Measurements from ENCODE around the gene CD300A.
A peak's percentile ranks its signal among the peaks of the same experiment; 100 is the strongest.

CD300A gene

GRCh38 chr17:74432424-74432690 is 34.1 kb upstream of the CD300A start:
- DNase-seq (ENCODE audit: insufficient read length, low spot score) (no peak), FAIRE-seq (no peak)
- no peak for TF ChIP-seq POLR2A (IDR thresholded peaks at IDR 0.05; ENCODE audit: low read depth, low read length)

GRCh38 chr17:74432766-74433391 is 33.6 kb upstream of the CD300A start:
- no peak for TF ChIP-seq POLR2A (IDR thresholded peaks at IDR 0.05; ENCODE audit: low read depth, low read length)
- DNase-seq (ENCODE audit: insufficient read length, low spot score) = no peak
- FAIRE-seq = no peak

DNA sequence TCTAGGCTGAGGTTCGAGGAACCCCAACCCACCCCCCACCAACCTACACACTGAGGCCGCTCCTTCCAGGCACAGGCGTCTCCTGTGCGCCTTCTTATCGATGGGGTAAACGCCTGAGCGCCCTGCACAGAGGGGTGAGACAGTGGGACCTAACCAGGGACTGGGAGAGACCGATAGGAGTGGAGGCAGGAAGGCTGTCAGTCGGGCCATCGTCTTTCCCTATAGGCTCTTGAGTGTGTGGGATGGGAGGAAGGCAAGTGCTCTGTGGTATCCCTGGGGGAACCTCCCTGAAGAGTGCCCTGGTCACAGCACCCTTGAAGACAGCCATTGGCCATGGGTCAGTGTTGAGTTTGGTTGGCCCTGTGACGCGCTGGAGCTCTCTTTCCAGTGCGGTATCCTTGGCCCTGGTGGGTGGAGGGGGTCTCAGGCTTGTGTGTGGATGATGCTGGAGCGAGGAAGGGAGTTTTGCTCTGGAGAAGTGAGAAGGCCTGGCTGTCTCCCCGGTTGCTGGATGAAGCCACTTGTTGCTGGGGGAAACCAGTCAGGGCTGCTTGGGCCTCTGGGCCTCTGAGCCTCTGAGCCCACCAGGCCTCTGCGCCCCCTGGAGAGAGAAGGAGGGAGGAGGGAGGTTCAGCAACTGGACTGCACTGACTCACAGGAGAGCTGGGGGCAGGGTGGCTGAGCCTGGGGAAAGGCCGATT is 32.9 kb upstream of the CD300A start:
- DNase-seq (ENCODE audit: insufficient read length, low spot score) = no peak
- no peak for TF ChIP-seq POLR2A (IDR thresholded peaks at IDR 0.05; ENCODE audit: low read depth, low read length)
- no peak for FAIRE-seq

DNA sequence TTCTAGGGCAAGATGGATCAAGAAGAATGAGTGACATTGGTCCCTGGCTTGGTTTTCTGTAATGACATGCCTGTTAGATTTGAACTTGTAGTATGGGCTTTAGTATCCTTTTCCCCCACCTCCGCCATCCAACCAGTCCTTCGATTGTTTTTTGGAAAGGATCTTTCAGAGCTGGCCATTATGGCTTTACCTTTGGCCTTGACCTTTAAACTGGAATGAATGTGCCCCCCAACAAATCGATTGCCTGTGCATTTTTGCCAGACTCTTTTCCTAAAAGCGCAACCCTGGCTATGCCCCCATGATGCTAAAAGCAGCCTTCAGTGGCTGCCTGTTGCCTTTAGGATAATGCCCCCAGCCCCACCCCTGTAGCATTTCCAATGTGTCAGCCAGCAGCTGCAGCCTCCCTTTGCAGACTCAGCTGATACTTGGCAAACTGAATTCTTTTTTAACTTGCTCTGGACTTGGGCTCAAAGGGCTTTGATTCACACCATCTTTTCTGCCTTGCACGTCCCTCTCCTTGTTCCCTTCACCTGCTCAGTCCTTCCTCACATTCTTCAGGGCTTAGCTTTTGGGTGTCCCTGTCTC is 30.6 kb upstream of the CD300A start:
- TF ChIP-seq POLR2A (IDR thresholded peaks at IDR 0.05; ENCODE audit: low read depth, low read length) = no peak
- FAIRE-seq (no peak), DNase-seq (ENCODE audit: insufficient read length, low spot score) (no peak)

GRCh38 chr17:74437702-74438101 is 28.7 kb upstream of the CD300A start:
- no peak for FAIRE-seq
- no peak for TF ChIP-seq POLR2A (IDR thresholded peaks at IDR 0.05; ENCODE audit: low read depth, low read length)
- peak; percentile 65 for DNase-seq (ENCODE audit: insufficient read length, low spot score)

GRCh38 chr17:74439691-74440567 is 26.5 kb upstream of the CD300A start:
- no peak for TF ChIP-seq POLR2A (IDR thresholded peaks at IDR 0.05; ENCODE audit: low read depth, low read length)
- DNase-seq (ENCODE audit: insufficient read length, low spot score) (no peak), FAIRE-seq (no peak)

- no peak for FAIRE-seq
- TF ChIP-seq POLR2A (IDR thresholded peaks at IDR 0.05; ENCODE audit: low read depth, low read length) = no peak
- no peak for DNase-seq (ENCODE audit: insufficient read length, low spot score)
Observed at GRCh38 chr17:74441537-74441936, 24.9 kb upstream of the CD300A start.

DNA sequence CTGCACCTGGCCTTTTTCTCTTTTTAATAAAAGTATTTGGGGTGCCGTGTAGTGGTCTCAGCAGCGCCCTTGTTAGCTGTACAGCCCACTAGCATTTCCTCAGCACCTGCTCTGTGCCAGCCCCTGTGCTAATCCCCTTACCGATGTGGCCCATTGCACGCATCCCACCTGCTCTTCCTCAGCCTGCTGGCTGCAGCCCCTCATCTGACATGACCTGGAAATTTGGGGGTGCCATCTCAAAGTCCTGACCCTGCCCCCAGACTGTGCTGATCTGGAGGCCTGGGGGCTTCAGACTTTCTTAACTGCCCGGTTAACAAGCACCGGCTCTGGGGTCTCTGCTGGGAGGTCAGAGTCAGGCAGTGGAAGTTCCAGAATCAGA is 24.2 kb upstream of the CD300A start:
- DNase-seq (ENCODE audit: insufficient read length, low spot score) = no peak
- TF ChIP-seq POLR2A (IDR thresholded peaks at IDR 0.05; ENCODE audit: low read depth, low read length) = no peak
- FAIRE-seq = no peak

- TF ChIP-seq POLR2A (IDR thresholded peaks at IDR 0.05; ENCODE audit: low read depth, low read length) = no peak
- no peak for FAIRE-seq
- DNase-seq (ENCODE audit: insufficient read length, low spot score) = no peak
Observed at GRCh38 chr17:74442670-74443515, 23.5 kb upstream of the CD300A start.

DNA sequence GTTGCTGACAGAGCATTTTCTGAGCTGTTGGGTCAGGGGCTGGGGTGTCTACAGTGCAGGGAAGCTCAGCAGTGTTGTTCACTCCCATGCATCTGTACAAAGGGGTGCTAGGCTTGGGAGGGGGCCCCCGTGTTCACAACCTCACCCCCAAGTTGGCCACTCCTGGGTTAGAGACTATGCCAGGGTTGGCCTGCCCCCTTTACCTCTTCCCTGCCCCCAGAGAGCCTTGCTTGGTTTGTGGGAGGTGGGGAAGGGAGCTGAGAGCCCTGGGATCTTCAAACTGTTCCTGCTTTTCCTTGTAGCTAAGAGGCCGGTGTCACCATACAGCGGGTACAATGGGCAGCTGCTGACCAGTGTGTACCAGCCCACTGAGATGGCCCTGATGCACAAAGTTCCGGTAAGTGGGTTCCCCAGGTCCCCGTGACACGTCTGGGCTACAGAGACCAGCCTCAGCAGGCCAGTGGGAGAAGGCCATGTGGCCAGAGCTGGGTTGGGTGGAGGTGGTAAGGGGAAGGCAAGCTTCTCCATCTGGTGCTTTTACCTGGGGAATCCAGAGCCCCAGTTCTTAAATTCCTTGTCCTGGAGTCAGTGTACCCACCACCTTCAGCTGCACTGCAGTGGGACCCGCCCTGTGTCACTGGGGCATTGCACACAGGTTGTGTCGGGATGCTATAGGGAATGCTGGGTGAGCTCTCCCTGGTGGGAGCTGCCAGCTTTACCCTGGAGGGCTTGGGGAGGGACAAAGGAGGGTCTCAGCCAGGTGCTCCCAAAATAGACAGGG is 22.7 kb upstream of the CD300A start:
- DNase-seq (ENCODE audit: insufficient read length, low spot score) = no peak
- TF ChIP-seq POLR2A (IDR thresholded peaks at IDR 0.05; ENCODE audit: low read depth, low read length) = no peak
- FAIRE-seq = no peak

GRCh38 chr17:74444406-74444805 is 22.0 kb upstream of the CD300A start:
- DNase-seq (ENCODE audit: insufficient read length, low spot score) = no peak
- TF ChIP-seq POLR2A (IDR thresholded peaks at IDR 0.05; ENCODE audit: low read depth, low read length) = no peak
- FAIRE-seq = no peak

- no peak for TF ChIP-seq POLR2A (IDR thresholded peaks at IDR 0.05; ENCODE audit: low read depth, low read length)
- DNase-seq (ENCODE audit: insufficient read length, low spot score) (no peak), FAIRE-seq (no peak)
Observed at GRCh38 chr17:74445158-74445557, 21.3 kb upstream of the CD300A start.

Data from H54 (cell line).